GM18861 (cell line): ENCODE data around the gene KPNA2.
A peak's percentile ranks its signal among the peaks of the same experiment; 100 is the strongest.
"Not testable (repeated sequence)": the region's sequence is repeated elsewhere in the genome, so short reads cannot be mapped to it uniquely, and the experiment has no call there.

Experiments
- ATAC-seq: cut with Tn5 transposase; IDR thresholded peaks from one replicate; pipeline ENCODE4 v1.9.1; 2021; ENCODE audit not compliant: unreplicated experiment

Gene KPNA2

DNA sequence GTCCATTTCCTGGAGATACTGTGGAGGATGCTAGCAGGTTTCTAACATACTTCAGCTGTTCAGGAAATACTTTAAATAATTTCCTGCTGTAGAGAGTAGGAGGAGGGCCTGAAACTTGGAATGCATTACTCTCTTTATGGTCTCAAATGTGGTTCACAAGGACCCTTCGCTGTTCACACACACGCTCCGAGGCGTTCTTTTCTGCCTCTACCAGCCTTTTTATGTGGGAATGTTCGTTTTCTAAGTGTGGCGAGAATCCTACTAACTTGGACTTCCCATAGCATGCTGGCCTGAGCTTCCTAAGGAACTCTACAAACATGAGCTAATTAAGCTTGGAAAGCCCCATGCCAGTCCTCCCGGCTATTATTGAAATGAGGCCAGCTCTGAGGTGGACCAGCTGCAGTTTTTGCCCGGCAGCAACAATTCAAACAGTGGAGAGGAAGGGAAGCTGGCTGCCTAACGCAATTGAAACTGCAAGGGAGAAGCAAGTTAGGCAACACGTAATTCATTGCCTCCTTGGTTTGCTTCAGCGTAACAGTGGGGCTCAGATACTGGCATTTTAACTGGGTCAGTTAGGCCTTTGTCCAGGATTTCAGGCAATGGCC, 18.9 kb downstream of the KPNA2 start:
- ATAC-seq: no peak

GRCh38 chr17:68057531-68057952, 22.0 kb downstream of the KPNA2 start:
- ATAC-seq: no peak

- ATAC-seq: no peak
Measured at GRCh38 chr17:68060336-68060735, 24.8 kb downstream of the KPNA2 start.

GRCh38 chr17:68061512-68062313, 26.2 kb downstream of the KPNA2 start:
- ATAC-seq: no peak

DNA sequence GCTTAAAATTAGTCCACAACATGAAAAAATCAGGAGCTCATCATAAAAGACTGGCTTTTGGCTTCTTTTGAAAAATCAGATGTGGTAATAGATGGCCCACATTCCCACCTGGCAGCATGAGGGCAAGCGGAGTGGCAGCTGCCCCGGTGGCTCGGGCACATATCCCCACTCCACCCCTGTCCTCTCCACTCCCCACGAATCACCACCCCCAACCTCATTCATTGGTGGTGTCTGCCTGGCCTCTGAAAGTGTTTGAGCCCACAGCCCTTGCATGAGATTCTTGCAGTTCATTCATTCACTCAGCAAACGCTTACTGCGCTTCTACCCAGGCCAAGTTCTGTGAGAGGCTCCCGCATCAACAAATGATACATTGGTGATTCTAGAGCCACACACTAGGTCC, 29.8 kb downstream of the KPNA2 start:
- ATAC-seq: not testable (repeated sequence)

DNA sequence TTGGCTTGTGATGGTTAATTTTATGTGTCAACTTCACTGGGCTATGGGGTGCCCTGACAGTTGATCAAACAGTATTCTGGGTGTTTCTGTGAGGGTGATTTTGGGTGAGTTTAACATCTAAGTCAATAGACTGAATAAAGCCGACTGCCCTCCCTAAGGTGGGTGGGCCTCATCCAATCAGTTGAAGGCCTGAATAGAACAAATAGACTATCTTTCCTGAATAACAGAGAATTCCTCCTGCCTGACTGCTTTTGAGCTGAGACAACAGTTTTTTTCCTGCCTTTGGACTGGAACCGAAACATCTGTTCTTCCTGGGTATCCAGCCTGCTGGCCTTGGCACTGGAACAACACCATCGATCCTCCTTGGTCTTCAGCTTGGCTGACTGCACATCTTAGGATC, 33.0 kb downstream of the KPNA2 start:
- ATAC-seq: not testable (repeated sequence)

DNA sequence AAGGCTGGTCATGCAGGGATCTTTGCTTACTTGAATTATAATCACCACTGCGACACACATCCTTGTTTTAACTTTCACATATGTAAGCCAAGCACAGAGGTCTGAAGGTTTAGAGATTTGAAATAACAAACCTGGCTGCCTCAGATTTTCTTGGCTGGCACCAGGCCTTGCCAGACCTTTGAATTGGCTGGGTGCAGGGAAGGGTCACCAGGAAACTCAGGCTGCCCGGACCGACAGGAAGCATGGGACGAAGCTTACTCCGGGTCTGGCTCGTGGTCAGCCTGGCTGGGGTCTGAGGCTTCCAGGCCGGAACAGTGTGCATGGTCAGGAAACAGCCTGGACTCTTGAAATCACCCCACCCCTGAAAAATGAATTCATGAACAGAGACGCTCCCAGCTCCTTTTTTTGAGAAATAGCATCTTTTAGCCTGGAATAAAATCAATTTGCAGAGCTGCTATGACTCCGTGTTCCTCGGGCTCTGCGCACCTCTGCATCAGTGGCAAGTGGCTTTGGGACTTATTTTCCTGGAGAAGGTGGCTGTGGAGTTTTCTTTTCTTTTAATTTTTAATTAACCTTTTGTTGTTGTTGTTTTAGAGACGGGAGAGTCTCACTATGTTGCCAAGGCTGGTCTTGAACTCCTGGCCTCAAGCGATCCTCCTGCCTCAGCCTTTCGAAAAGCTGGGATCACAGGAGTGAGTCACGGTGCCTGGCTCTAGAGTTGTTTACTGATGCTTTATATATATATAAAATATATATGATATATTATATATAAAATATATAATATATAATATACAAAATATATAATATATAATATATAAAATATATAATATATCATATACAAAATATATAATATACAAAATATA, 35.3 kb downstream of the KPNA2 start:
- not testable (repeated sequence) for ATAC-seq

DNA sequence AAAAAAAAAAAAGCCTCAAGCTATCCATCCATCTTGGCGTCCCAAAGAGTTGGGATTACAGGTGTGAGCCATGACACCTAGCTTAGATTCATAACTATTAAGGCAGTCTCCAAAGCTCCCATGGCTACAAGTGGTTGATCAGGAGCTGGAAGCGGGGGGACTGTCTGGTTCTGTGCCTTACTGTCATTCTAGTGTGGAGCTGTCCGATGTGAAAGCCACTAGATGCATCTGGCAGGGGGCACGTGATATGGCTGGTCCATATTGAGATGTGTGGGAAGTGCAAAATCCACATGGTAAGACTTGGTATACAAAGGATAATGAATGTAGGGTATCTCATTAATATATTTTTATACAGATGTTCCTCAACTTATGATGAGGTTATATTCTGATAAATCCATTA, 38.7 kb downstream of the KPNA2 start:
- ATAC-seq: no peak

GRCh38 chr17:68075953-68076607, 40.5 kb downstream of the KPNA2 start:
- ATAC-seq: not testable (repeated sequence)

GRCh38 chr17:68077498-68077897, 42.0 kb downstream of the KPNA2 start:
- ATAC-seq: not testable (repeated sequence)

GRCh38 chr17:68080411-68081150, 45.0 kb downstream of the KPNA2 start:
- no peak for ATAC-seq

DNA sequence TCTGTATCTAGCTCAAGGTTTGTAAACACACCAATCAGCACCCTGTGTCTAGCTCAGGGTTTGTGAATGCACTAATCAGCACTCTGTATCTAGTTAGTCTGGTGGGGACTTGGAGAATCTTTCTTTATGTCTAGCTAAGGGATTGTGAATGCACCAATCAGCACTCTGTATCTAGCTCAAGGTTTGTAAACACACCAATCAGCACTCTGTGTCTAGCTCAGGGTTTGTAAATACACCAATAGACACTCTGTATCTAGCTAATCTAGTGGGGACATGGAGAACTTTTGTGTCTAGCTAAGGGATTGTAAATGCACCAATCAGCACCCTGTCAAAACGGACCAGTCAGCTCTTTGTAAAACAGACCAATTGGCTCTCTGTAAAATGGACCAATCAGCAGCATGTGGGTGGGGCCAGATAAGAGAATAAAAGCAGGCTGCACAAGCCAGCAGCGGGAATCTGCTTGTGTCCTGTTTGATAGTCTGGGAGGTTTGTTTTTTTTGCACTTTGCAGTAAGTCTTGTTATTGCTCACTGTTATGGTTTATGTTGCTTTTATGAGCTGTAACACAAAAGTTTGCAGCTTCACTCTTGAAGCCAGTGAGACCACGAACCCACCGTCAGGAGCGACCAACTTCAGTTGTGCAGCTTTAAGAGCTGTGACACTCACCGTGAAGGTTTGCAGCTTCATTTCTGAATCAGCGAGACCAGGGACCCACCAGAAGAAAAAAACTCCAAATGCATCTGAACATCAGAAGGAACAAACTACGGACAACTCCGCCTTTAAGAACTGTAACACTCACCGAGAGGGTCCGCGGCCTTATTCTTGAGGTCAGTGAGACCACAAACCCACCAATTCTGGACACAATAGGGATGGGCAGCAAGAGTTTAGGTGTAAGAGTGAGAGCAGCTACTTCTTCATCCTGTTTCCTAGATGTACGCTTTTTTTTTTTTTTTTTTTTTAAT, 46.0 kb downstream of the KPNA2 start:
- not testable (repeated sequence) for ATAC-seq

DNA sequence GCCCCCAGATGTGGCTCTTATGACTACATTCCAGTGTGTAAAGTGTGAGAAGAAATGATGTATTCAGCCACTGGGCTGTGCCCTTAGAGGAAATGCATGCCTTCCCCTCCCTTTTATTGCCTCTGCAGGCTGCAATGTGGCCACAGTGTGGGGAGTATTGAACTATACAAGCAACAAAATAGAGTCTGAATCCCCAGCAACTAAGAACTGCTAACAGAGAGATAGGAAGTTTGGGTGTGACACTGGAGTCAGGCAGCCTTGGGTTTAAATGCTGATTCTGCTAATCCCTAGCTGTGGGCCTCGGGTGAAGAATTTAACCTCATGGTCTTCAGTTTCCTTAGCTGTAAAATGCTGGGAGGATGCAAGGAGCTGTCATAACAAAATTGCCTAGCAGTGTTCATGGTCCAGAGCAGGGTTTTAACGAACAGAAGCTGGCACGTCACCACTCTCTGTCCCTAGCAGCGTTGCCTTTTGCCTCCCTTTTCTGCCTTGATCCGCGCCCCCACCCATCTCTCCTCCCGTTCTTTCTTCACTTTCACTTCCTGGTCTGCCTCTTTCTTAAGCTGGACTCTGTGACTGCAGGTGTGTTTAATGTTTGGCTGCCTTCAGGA, 50.3 kb downstream of the KPNA2 start:
- no peak for ATAC-seq

GRCh38 chr17:68086666-68087065, 51.1 kb downstream of the KPNA2 start:
- not testable (repeated sequence) for ATAC-seq

- peak; percentile 71 for ATAC-seq
Measured at GRCh38 chr17:68087131-68087623, 51.6 kb downstream of the KPNA2 start.

DNA sequence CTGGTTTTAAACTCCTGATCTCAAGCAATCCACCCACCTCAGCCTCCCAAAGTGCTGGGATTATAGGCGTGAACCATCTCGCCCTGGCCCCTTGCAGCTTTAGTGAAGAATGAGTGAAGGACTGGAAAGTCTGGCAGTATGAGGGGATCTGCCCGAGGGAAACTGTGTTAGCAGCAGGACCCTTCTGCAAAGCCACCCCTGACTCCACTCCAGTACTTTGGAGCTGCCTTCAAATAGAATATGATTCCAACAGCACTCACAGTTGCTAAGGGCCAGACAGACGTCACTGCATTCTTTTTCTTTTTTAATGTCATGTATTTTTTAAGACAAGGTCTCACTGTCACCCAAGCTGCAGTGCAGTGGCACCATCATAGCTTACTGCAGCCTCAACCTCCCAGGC, 52.3 kb downstream of the KPNA2 start:
- no peak for ATAC-seq

GRCh38 chr17:68089881-68090280, 54.3 kb downstream of the KPNA2 start:
- peak; percentile 43 for ATAC-seq

- no peak for ATAC-seq
Measured at GRCh38 chr17:68094481-68095078, 59.0 kb downstream of the KPNA2 start.
